ENCODE results near the gene OR56A3.

DNA sequence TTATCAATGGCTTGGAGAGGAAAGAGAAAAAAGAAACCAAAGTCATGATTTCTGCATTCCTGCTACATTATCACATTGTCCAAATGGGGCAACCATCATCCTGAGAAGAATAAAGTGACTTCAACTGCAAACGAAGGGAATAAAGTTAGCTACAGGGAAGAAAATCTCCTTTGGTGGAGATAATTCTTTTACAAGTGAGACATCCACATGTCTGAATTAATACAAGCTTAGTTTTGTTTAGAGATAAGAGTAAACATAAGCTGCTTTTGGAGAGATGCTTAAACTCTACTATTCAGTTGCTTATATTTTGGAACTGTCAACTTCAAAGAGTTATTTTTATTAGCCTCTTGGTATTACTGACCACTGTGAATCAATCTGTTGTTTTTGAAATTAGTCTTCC is 44.8 kb downstream of the OR56A3 start, which contains the start of gene OR52L1:
- TF ChIP-seq CTCF (IDR thresholded peaks at IDR 0.05 in 4 of 5, conservative IDR thresholded peaks at IDR 0.05 in 1 of 5) (no peak), POLR2A (IDR thresholded peaks at IDR 0.05) (no peak)
